Muscle of back (tissue), 11 donors: ENCODE results near the gene SLC25A22. TPM values are rescaled to one million over a fixed set of nuclear protein-coding genes. Genes with fewer than 3 reads are reported as not detected.
A peak's percentile ranks its signal among the peaks of the same experiment; 100 is the strongest.

ENCODE experiments used
- DNase-seq, 3 donors: peaks; one replicate each; pipeline versions ENCODE4 v3.0.0 to v3.0.0-alpha.2; 2013
- polyA plus RNA-seq, 10 donors: library from polyadenylated mRNA; unstranded; fragments of 120-200 nt; gene quantifications; one replicate each; pipeline ENCODE4 v1.2.1, GENCODE V29; 2013; ENCODE audit not compliant: insufficient read length in 10 of 10

Gene SLC25A22
- polyA plus RNA-seq, 10 donors: 9.0 to 16.8 (median 10.2) TPM

DNA sequence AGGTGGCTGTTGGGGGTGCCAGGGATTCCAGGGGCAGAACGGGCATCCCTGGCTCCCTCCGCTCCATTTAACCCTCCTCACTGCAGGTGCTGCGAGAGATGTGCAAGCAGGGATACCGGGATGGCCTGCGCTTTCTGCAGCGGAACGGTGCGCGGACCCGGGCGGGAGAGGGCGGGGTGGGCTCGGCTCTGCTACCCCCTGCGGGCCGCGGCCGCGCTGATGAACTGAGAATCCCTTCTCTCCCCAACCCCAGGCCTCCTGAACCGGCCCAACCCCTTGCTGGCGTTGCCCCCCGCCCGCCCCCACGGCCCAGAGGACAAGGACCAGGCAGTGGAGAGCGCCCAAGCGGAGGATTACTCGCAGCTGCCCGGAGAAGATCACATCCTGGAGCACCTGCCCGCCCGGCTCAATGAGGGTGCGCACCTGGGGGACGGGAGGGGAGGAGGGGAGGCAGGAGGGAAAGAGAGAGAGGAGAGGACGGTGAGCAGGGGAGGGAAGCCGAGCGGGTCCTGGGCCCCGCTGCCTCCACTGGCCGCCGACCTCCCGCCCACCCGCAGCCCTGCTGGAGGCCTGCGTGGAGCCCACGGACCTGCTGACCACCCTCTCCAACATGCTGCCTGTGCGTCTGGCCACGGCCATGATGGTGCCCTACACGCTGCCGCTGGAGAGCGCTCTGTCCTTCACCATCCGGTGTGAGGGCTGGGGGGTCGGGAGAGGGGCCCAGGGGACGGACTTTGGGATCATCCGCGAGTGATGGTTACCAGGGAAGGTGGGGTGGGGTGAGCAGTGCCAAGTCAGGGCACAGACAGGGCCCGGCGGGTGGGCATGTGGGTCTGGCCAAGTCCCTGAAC, 25.6 kb upstream of the SLC25A22 start:
- no peak for DNase-seq

DNA sequence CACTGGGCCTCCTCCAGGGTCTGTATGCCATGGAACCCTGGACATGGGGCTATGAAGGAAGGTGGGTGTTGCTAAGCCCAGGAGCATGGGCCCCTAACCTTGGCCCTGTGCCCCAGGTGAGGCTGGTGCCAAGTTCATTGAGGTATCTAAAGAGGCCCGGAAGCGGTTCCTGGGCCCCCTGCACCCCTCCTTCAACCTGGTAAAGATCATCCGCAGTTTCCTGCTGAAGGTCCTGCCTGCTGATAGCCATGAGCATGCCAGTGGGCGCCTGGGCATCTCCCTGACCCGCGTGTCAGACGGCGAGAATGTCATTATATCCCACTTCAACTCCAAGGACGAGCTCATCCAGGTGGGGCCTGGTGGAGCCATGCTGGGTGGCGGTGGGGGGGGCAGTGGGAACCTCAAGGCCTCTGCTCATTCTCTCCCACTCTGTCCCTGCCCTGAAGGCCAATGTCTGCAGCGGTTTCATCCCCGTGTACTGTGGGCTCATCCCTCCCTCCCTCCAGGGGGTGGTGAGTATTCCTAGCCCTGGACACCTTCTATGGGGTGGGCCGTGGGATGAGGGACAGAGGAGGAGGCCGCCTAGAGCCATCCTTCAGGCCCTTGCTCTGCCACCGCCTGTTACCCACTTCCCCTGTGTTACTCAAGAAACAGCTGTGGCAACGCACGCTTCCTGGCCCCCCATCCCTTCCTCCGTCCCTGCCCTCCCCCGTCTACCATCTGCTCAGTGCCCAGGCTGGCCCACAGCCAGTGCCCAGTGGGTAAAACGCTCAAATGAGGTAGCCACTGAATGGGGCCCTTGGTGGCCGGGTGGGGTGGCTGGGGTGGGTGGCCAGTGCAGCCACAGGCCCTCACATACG, 23.7 kb upstream of the SLC25A22 start:
- DNase-seq: no peak

DNA sequence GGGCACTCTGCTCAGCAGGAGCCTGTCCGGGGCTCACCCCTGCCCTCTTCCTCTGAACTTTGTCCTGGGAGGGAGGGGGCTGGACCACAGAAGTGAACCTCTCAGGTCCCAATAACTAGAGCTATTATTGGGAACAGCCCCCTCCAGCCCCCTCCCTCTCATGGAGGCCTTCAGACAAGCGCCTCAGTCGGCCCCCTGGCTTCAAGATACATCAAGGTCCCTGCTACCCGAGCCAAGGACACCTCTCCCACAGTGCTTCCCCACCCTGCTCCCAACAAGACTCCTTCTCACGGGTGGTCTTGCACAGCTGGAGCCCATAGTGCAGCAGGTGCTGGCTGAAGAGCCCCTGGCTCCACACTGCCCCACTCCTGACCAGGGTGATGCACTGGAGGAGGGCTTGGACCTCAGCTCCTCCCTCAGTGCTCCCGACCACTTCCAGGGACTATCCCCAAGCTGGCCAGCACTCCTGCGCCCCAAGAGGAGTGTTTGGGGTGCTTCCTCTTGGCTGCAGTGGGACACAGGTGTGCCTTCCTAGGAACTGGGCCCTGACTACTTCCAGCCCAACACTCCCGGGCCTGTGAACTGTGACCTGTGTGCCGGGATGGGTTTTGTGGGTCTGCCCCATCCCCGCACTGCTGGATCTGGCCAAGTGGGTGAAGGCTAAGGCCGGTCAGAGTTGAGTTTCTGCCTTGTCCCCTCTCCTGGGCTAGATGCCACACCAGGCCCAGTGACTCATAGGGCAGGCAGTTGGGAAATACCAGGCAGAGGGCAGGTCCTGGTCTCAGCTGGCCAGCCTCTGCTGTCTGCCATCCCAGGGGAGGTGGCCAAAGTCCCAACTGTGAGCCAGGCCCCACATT, 22.8 kb upstream of the SLC25A22 start:
- DNase-seq: no peak

DNA sequence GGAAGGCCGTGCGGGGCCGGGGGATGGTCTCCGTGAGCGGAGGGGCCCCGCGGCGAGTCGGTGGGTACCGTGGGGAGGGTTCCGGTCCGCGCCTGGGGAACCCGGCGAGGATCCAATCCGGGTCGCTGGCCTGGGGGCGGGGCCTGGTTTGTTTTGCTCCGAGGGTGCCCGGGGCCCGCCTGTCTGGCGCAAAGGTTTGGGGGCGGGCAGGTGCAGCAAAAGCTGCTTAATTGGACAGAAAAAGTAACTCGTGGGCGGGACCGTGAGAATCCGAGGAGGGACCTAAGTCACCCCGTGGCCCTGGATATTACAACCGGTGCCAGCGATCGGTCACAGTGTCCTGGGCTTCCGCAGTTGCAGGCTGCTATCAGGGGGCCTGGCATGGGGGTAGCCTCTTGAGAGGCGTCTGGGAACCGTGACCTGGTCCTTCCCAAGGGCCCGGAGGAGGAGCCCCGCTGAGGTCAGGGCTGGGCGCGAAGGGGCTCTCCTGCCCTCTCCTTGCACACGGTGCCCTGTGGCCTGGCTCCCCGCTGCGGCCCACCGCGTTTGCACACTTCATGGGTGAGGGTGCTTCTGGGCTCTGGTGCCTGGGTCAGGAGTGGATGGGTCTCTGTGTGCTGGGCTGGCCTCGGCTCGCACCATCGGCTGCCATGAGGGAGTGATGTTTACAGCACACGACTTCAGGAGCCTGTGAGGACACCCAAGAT, 22.0 kb upstream of the SLC25A22 start:
- peak in 1 of 3 donors; percentile 83 for DNase-seq

DNA sequence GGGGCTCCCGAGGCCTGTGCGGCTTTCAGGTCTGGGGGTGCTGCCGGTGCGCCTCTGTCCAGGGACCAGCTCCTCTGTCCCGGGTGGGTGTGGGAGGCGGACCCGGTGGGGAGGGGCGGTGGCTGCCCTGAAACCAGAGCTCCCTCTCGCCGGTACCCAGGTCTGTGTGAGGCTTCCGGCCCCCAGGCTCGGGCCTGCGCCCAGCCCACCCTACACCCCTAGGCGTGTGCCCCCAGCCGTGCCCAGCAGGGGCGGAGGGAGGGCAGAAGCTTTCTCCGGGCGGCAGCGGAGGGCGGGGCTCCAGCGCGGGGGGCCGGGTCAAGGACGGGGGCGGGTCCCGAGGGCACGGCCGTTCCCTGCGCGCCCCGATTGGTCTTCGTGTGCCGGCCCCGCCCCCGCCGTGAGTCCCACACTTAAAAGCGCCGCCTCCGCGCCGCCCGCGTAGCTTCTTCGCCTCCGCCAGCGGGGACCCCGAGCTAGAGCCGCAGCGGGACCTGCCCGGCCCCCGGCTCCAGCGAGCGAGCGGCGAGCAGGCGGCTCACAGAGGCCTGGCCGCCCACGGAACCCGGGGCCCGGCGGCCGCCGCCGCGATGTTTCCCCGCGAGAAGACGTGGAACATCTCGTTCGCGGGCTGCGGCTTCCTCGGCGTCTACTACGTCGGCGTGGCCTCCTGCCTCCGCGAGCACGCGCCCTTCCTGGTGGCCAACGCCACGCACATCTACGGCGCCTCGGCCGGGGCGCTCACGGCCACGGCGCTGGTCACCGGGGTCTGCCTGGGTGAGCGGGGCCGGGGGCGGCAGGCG, 21.2 kb upstream of the SLC25A22 start:
- DNase-seq: peak; percentile 83 to 94 (median 90)

DNA sequence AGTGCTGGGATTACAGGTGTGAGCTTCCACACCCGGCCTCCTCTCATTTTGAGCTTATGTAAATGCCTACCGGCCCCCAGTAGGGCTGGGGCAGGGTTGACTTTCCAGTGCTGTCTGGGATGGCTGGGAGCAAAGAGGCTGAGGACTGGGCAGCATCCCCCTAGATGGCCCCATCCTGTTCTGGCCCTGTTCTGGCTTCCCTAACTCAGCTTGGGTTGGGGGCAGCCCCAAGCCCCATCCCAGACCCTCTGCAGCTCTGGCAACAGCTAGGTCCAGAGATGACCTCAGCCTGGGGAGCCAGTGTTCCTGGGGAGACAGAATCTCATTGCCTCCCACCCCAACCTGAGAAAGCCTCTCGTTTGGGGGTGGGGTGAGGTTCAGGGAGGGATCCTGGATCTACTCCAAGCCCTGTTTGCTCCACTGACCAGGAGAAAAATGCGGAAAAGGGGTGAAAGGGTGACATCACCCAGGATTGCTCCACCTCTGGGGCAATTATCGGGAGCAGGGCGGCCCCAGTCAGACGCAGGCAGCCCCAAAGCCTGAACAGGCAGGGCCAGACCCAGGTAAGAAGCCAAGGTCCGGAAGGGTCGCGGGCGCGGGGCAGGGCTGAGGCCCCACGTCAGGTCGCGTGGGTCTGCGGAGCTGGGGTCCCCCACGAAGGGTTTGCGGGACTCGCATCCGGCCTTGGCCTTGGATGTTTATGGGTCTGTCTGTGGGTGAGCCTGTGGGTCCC, 20.5 kb upstream of the SLC25A22 start, which contains the start of gene PNPLA2:
Gene PNPLA2, plus strand, starts transcription at position 519 of the 733 bp plus-strand sequence. CDS start 805 bp downstream, outside the sequence.
- peak in 1 of 3 donors; percentile 55 for DNase-seq

DNA sequence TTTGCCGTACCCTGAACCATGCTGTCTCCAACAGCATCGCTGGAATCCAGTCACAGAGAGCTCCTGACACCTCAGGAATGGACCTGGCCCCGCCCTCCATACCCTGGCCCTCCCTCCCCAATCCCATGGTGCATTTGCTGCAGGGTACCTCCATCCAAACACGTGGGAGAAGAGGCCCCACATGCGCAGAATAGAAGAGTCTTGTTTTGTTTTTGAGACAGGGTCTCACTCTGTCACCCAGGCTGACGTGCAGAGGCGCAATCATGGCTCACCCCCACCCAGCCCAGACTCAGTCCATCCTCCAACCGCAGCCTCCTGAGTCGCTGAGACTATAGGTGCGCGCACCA, 18.3 kb upstream of the SLC25A22 start:
- no peak for DNase-seq

DNA sequence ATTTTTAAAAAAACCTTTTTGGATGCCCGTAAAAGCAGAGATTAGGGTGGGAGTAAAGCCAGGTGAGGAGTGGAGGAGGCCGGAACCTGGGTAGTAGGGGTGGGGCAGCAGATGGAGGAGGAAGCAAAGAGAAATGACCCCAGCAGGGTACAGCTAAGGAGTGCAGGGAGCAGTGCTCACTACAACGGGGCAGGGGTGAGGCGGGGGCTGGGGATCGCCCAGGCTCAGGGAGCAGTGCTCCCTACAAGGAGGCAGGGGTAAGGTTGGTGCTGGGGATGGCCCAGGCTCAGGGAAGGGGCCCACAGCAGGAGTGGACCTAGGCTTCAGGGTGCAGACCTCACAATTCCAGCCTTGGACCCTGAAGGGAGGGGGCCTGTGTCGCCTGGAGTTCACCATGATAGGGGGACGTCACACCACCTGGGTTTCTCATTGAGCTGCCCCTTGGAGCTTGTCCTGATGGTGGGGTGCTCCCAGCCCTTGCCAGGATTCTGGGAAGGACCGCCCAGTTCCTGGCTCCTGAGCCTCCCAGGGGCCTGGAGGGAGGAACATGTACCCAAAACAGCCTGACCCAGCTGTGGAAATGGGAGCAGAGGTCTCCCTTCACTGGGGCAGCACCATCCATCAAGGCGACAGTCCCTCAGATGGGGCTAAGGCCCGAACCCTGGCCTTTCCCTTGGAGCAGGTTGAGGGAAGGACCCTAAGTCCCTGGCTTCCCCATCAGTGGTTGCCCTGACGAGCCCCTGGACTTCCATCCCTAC, 17.8 kb upstream of the SLC25A22 start:
- DNase-seq: no peak

DNA sequence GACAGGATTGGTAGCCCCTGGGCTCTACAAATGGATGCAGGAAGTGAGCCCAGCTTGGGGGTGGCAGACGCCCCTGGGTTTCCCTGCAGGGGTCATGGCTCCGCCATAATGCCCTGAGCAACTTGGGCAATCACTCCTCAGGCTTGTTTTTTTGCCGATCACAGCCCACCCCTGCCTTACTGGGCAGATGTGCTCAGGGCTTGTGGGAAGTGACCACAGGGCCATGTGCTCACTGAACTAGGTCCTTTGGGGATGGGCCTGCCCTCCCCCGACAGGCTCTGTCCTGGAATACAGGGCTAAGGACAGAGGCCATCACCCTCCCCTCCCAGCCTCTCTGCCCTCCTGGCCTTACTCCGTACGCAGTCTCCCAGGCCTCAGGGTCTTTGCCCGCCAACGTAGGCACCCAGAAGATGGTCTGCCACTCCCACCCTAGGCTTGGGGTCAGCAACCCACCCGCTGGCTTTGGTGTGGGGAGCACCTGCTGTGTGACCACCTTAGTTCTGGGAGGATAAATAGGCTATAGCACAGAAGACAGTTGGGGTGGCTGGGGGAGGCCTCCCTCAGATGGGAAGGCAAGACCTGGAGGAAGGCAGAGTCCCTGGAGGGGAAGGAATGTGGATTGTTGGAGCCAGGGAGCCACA, 15.5 kb upstream of the SLC25A22 start:
- DNase-seq: no peak

DNA sequence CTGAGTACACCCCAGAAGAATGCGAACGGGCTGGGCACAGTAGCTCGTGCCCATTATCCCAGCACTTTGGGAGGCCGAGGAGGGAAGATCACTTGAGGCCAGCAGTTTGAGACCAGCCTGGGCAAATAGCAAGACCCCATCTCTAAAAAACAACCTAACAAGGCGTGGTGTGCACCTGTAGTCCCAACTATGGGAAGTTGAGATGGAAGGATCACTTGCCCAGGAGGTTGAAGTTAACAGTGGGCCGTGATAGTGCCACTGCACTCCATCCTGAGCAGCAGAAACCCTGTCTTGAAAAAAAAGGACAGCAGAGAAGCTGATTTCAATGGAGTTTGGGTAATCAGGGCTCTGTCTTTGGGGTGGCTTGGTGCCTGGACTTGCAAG, 15.0 kb upstream of the SLC25A22 start:
- DNase-seq: no peak

DNA sequence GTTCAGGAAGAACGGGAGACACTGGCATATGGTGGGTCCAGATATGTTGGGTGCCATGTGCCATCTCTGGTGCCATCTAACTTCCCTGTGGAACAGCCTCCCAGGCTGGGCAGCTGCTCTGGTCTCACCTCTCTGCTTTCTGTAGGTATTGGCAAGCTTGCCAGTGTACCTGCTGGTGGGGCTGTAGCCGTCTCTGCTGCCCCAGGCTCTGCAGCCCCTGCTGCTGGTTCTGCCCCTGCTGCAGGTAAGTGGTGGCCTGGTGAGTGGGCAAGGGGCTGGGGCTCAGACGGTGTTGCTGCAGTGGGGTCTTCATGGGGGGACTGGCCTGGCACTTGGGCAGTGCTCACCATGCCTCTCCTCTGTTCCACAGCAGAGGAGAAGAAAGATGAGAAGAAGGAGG, 14.3 kb upstream of the SLC25A22 start:
- DNase-seq: no peak

DNA sequence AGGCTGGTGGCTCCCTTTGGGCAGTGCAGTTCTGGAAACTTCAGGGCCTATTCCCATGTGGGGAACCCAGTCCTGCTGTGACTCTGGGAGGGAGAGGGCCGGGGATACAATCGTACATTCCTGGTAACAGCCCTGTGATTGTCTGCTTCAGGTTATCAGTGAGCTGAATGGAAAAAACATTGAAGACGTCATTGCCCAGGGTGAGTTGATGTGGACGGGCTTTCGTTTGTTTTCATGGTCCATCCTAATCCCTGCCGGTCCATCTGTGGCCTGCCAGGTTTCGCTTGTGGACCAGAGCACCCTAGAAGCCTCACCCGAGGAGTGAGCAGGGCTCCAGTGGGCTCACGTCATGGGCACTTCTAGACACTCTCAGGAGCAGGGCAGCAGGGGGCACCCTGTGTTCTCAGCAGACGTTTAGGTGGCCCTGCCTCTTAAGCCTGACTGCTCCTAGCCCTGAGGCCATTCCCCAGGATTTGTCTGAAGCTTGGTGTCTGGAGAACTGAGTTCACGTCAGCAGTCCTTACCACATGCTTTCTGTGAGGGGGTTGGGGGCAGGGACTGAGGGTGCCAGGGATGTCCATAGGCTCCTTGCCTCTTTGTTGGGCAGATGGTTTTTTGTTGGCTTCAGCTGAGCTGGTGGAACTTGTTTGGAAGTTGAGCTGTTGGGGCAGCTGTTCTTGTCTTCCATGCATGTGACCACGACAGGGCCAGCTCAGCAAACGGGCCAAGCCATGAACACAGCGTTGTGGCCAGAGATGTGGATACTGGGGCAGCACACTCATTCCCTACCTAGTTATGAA, 13.6 kb upstream of the SLC25A22 start:
- no peak for DNase-seq

DNA sequence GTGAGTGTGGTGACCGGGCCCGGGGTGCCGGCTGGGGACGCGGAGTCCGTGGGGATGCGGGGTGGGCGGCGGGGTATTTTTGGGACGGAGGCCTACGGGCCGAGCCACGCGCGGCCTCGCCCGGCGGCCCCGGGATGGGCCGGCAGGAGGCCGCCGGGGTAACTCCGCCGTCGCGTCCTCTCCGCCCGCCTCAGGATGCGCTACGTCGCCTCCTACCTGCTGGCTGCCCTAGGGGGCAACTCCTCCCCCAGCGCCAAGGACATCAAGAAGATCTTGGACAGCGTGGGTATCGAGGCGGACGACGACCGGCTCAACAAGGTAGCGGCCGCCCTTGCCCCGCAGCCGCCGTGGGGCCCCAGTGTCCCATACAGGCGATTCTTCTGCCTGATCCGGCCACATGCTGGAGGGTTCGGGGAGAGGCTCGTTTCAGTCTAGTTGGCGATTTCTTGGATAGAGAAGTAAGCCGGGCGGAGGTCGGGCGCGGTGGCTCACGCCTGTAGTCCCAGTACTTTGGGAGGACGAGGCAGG, 12.0 kb upstream of the SLC25A22 start:
- no peak for DNase-seq

DNA sequence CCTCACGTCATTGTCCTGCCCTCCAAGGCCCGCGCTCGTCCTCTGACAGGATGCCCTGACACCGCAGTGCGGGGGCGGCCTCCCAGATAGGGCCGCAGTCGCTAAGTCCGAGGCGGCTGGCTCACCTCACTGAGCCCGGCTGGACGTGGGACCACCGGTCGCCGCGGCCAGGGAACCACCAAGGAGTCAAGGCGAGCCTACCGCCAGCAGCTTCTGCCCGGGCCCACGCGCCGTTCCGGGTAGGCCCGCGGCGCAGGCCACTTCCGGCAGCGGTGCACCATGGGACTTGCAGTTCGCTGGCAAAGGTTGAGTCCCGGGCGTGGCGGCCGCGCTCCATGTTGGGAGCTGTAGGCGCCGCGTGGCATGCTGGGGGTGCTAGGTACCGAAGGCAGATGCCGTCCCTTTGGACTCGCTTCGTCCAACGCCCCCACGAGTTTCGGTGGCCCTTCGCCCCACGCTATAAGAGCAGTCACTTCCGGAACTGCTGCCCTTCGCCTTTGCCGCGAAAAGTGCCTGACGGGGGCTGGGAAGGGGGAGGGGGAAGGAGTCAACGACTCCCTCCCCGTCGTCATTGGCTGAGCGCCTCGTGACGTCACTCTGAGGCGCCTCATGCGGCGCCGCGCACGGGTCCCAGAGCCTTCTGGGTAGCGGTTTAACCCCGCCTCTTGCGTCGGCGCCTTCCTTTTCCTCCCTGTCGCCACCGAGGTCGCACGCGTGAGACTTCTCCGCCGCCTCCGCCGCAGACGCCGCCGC, 11.4 kb upstream of the SLC25A22 start, which contains the start of gene RPLP2:
Gene RPLP2, plus strand, starts transcription at position 681 of the 753 bp plus-strand sequence. CDS start 268 bp downstream, outside the sequence.
- peak; percentile 98 to 100 (median 99) for DNase-seq

DNA sequence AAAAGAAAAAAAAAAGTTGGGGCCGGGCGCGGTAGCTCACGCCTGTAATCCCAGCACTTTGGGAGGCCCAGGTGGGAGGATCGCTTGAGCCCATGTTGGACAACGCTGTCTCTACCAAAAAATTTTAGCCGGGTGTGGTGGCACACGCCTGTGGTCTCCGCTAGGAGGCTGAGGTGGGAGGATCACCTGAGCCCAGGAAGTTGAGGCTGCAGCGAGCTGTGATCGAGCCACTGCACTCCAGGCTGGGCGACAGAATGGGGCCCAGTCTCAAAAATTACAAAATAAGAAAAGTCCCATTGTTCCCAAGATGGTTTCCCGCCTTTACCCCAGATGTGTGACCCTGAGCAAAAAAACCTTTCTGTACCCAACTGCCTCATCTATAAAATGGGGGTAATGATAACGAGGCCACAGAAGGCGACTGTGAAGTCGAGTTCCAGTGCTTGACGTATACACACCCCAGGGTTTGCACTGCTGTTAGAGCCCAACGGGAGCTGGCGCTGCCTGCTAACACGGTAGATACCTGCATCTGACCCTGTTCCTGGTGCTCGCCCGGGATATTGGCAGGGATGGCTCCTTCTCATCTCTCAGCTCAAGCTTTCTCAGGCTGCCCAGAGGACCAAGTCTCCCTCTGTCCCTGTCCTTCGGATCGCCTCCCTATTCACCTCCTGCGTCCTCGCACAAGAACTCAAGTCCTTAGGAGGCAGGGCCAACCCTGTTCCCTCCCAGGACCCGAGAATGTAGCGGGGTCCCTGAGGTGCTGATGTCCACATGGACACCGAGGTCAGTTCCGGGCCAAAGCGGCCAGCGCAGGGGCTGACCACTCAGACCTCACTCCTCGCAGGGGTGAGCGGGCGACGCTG, 10.6 kb upstream of the SLC25A22 start:
- no peak for DNase-seq
